SK-N-SH (cell line): ENCODE measurements around the gene FMNL2. TPM values are rescaled to one million over a fixed set of nuclear protein-coding genes. Genes with fewer than 3 reads are reported as not detected.
A peak's percentile ranks its signal among the peaks of the same experiment; 100 is the strongest.

Source experiments
- CTCF ChIA-PET: fragments of 300-600, 350-600 bp; formaldehyde crosslinking; extraction: SDS; loops from one replicate; lab custom pipeline; 2021; lab: Yijun Ruan, JAX
- POLR2A ChIA-PET: fragments of 350-600 bp; sonication (Branson Sonifier 250); formaldehyde crosslinking; extraction: SDS; loops from one replicate; lab custom pipeline; 2020; ENCODE audit warnings: antibody characterized with exemption, inconsistent platforms; lab: Yijun Ruan, JAX
- DNase-seq: peaks from one replicate; pipeline ENCODE4 v3.0.0; 2012
- H2AFZ ChIP-seq: fragments of 200-600 bp; sonication (generic); 2 replicates; pipeline ENCODE4 v1.8.1; 2016; ENCODE audit warnings: antibody characterized with exemption, mild to moderate bottlenecking, low read depth
- H3F3A ChIP-seq: fragments of 200-600 bp; sonication (generic); replicated peaks from 2 replicates; pipeline ENCODE3; 2016; ENCODE audit warnings: antibody characterized with exemption, mild to moderate bottlenecking; ENCODE audit not compliant: insufficient read depth
- H3K27ac ChIP-seq, 2 experiments: fragments of 200-500 bp in 1 of 2; fragments of 200-600 bp in 1 of 2; sonication (Bioruptor generic) in 1 of 2; sonication (generic), shearing (Covaris generic) in 1 of 2; 2 replicates each; pipeline versions ENCODE4 v1.5.1 to v1.6.1; 2014 to 2016; ENCODE audit warnings: low read depth in 2 of 2, inconsistent platforms in 1 of 2, low read length in 1 of 2, mild to moderate bottlenecking in 1 of 2, mixed read lengths in 1 of 2
- H3K27me3 ChIP-seq: fragments of 200-600 bp; sonication (generic), shearing (Covaris generic); 2 replicates; pipeline ENCODE4 v1.6.1; 2016; ENCODE audit warnings: mixed run types; ENCODE audit not compliant: insufficient read depth
- H3K36me3 ChIP-seq, 2 experiments: fragments of 200-500 bp in 1 of 2; fragments of 200-600 bp in 1 of 2; sonication (Bioruptor generic) in 1 of 2; sonication (generic) in 1 of 2; replicated peaks in 1 of 2; 2 replicates each; pipeline versions ENCODE3 to v1.5.1; 2014 to 2016; ENCODE audit warnings: low read length in 1 of 2, mild to moderate bottlenecking in 1 of 2; ENCODE audit not compliant: insufficient read depth in 2 of 2, control insufficient read depth in 1 of 2
- H3K4me1 ChIP-seq, 2 experiments: fragments of 200-500 bp in 1 of 2; fragments of 200-600 bp in 1 of 2; sonication (Bioruptor generic) in 1 of 2; sonication (generic), shearing (Covaris generic) in 1 of 2; 2 replicates each; pipeline versions ENCODE4 v1.5.1 to v1.6.1; 2014 to 2016; ENCODE audit warnings: low read depth in 1 of 2, low read length in 1 of 2, mixed run types in 1 of 2; ENCODE audit not compliant: insufficient read depth in 2 of 2, control insufficient read depth in 1 of 2
- H3K4me2 ChIP-seq: fragments of 200-600 bp; sonication (generic), shearing (Covaris generic); 2 replicates; pipeline ENCODE4 v1.6.1; 2017; ENCODE audit warnings: mixed run types
- H3K4me3 ChIP-seq, 2 experiments: fragments of 200-500 bp in 1 of 2; fragments of 200-600 bp in 1 of 2; sonication (Bioruptor generic) in 1 of 2; sonication (generic), shearing (Covaris generic) in 1 of 2; 2 replicates each; pipeline versions ENCODE4 v1.5.1 to v1.8.1; 2014 to 2016; ENCODE audit warnings: low read depth in 2 of 2, inconsistent platforms in 1 of 2, low read length in 1 of 2, mild to moderate bottlenecking in 1 of 2, mixed read lengths in 1 of 2, moderate library complexity in 1 of 2
- H3K79me2 ChIP-seq: fragments of 200-600 bp; sonication (generic); 2 replicates; pipeline ENCODE4 v1.8.1; 2017; ENCODE audit warnings: mild to moderate bottlenecking; ENCODE audit not compliant: insufficient read depth
- H3K9ac ChIP-seq: fragments of 200-600 bp; sonication (generic); 2 replicates; pipeline ENCODE4 v1.6.1; 2017; ENCODE audit warnings: mixed run types
- H3K9me2 ChIP-seq: fragments of 200-600 bp; sonication (generic); 2 replicates; pipeline ENCODE4 v1.6.1; 2017; ENCODE audit warnings: mixed run types
- H3K9me3 ChIP-seq: fragments of 200-600 bp; sonication (generic); 2 replicates; pipeline ENCODE4 v1.6.1; 2017; ENCODE audit warnings: mixed run types, mild to moderate bottlenecking, moderate library complexity
- H4K20me1 ChIP-seq: fragments of 200-600 bp; sonication (generic); 2 replicates; pipeline ENCODE4 v1.6.1; 2017; ENCODE audit warnings: mild to moderate bottlenecking, mixed run types; ENCODE audit not compliant: insufficient read depth
- EZH2phosphoT487 ChIP-seq: fragments of 200-600 bp; sonication (generic); IDR thresholded peaks from 2 replicates; pipeline ENCODE4 v1.6.1; 2017; ENCODE audit warnings: low read depth, mixed run types, mild to moderate bottlenecking, antibody characterized with exemption, moderate library complexity, borderline replicate concordance
- FOSL2 ChIP-seq: IDR thresholded peaks from 2 replicates; pipeline ENCODE4 v1.4.0; 2012; ENCODE audit warnings: low read depth, mild to moderate bottlenecking, moderate library complexity, borderline replicate concordance
- FOXM1 ChIP-seq: IDR thresholded peaks from 2 replicates; pipeline ENCODE4 v1.4.0; 2012; ENCODE audit warnings: low read depth, mild to moderate bottlenecking
- GABPA ChIP-seq: IDR thresholded peaks from 2 replicates; pipeline ENCODE4 v1.4.0; 2012; ENCODE audit warnings: low read depth, mild to moderate bottlenecking
- GATA2 ChIP-seq: sonication (generic); formaldehyde crosslinking; IDR thresholded peaks from 2 replicates; pipeline ENCODE4 v1.5.0; 2020; ENCODE audit warnings: mild to moderate bottlenecking, missing genetic modification reagents
- JUND ChIP-seq: IDR thresholded peaks from 2 replicates; pipeline ENCODE4 v1.4.0; 2012
- NRF1 ChIP-seq: IDR thresholded peaks from 2 replicates; pipeline ENCODE4 v1.6.1; 2012; ENCODE audit warnings: low read depth, mild to moderate bottlenecking, low read length
- PBX3 ChIP-seq: IDR thresholded peaks from 2 replicates; pipeline ENCODE4; 2012
- POLR2AphosphoS5 ChIP-seq: IDR thresholded peaks from 2 replicates; pipeline ENCODE4 v1.6.1; 2012; ENCODE audit warnings: low read depth, low read length
- RCOR1 ChIP-seq: fragments of 150-350 bp; IDR thresholded peaks from 2 replicates; pipeline ENCODE4 v1.6.1; 2017; ENCODE audit warnings: antibody characterized with exemption, low read length
- RFX5 ChIP-seq: IDR thresholded peaks from 2 replicates; pipeline ENCODE4 v1.6.1; 2012; ENCODE audit warnings: mild to moderate bottlenecking, improper control_type of control experiment, low read length
- TCF12 ChIP-seq: IDR thresholded peaks from 2 replicates; pipeline ENCODE4 v1.4.0; 2012
- WGBS: methylation state at CpG from one replicate; pipeline ENCODE4 v1.1.6; 2017; ENCODE audit warnings: low lambda C conversion rate; 5-methylcytosine and 5-hydroxymethylcytosine counted together
- polyA plus RNA-seq, 3 experiments: library from polyadenylated mRNA; depleted of rRNA; stranded (reverse); fragments of >200 nt; gene quantifications; 2 replicates each; pipeline ENCODE4 v1.2.3, GENCODE V29; 2012
- TF ChIP-seq, protein P1 (sequence below): fragments of 200-600 bp; sonication (generic); IDR thresholded peaks from 2 replicates; pipeline ENCODE4 v1.6.1; 2017; ENCODE audit warnings: antibody characterized with exemption, mild to moderate bottlenecking, moderate library complexity

FMNL2 gene
- polyA plus RNA-seq, 1 of the 3 experiments (the other 2 are of a cell fraction): 14.5 TPM

- no peak overlapping the region for H3K9ac ChIP-seq
- no peak for DNase-seq
- POLR2A ChIA-PET: no interaction called here
Observed at GRCh38 chr2:152411154-152411553, 76.2 kb downstream of the FMNL2 start.

GRCh38 chr2:152413228-152414030, 78.5 kb downstream of the FMNL2 start:
- TF ChIP-seq PBX3 (peak; percentile 20; the same call in 1 of the 2 replicates), GATA2 (CRISPR knock-in tag) (no peak)
- no peak overlapping the region for H3K4me2 ChIP-seq
- POLR2A ChIA-PET: no interaction called here
- H2AFZ ChIP-seq: no peak overlapping the region
- H3K27ac ChIP-seq: no peak overlapping the region
- H3K9me2 ChIP-seq: no peaks in the 10 kb centered on the region
- peaks cover 30% of the 10 kb centered on the region; the same call in 1 of the 2 replicates for H3K79me2 ChIP-seq
- CTCF ChIA-PET: no interaction called here
- peaks cover 10 to 32% of the 10 kb centered on the region in 2 experiments; a peak in 3 of 4 replicates for H3K4me1 ChIP-seq
- WGBS: 95% methylated on average over 3 of the region's 3 CpGs
- H4K20me1 ChIP-seq: no peaks in the 10 kb centered on the region
- H3F3A ChIP-seq: no peaks in the 10 kb centered on the region
- no peak overlapping the region for H3K4me3 ChIP-seq
- no peak overlapping the region for H3K9ac ChIP-seq
- H3K27me3 ChIP-seq: no peaks in the 10 kb centered on the region
- no peak for DNase-seq
- H3K9me3 ChIP-seq: no peaks in the 10 kb centered on the region
- H3K36me3 ChIP-seq: no peaks in the 10 kb centered on the region

More at GRCh38 chr2:152411154-152411553, 76.2 kb downstream of the FMNL2 start:
- H3K36me3 ChIP-seq: no peaks in the 10 kb centered on the region
- no peaks in the 10 kb centered on the region for H4K20me1 ChIP-seq
- no peak overlapping the region for H3K4me2 ChIP-seq
- H3K27me3 ChIP-seq: no peaks in the 10 kb centered on the region
- TF ChIP-seq NRF1: no peak
- H3K79me2 ChIP-seq: peaks cover 48% of the 10 kb centered on the region; the same call in 1 of the 2 replicates
- CTCF ChIA-PET: interaction anchor here (1.0 kb wide), 1 partner anchor 143 kb away, joined by 3 read pairs; no protein-coding TSS in a partner anchor
- H3F3A ChIP-seq: peaks cover 4% of the 10 kb centered on the region
- H3K4me1 ChIP-seq: peaks cover 19 to 39% of the 10 kb centered on the region in 2 experiments; a peak in 3 of 4 replicates
- no peaks in the 10 kb centered on the region for H3K9me2 ChIP-seq
- H2AFZ ChIP-seq: no peak overlapping the region
- no peak overlapping the region for H3K4me3 ChIP-seq
- no peaks in the 10 kb centered on the region for H3K9me3 ChIP-seq
- H3K27ac ChIP-seq: no peak overlapping the region

DNA sequence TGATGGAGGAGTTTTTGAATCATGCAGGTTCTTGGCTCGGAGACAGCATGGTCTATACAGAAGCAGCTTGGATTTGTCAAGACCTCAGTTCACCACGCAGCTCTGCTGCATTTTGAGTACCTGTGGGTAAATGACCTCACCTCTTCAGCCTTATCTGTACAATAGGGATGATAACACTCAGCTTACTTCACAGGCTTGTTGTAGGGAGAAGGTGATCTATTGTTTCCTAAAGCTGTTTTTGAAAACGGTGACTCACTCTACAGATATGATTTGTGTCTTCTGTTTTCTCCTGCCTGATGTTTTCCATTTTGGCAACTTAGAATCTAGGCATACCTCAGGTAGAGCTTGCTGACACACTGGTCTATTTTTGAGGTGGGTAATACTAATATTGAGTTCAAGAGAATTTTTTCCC, 80.3 kb downstream of the FMNL2 start:
- Histone ChIP-seq H3K9ac (no peak overlapping the region), H3F3A (no peaks in the 10 kb centered on the region), H3K79me2 (peaks cover 38% of the 10 kb centered on the region; the same call in 1 of the 2 replicates), H2AFZ (no peak overlapping the region), H3K9me2 (no peaks in the 10 kb centered on the region), H3K27me3 (no peaks in the 10 kb centered on the region), H3K4me2 (no peak overlapping the region), H3K4me1 (peaks cover 16 to 47% of the 10 kb centered on the region in 2 experiments), H3K4me3 (no peak overlapping the region), H4K20me1 (no peaks in the 10 kb centered on the region), H3K27ac (no peak overlapping the region), H3K36me3 (no peaks in the 10 kb centered on the region), H3K9me3 (no peaks in the 10 kb centered on the region)
- ChIA-PET CTCF (interaction anchor here (0.7 to 1.3 kb wide), 3 partner anchors 10 to 109 kb away, joined by 3 read pairs; no protein-coding TSS in a partner anchor), POLR2A (no interaction called here)
- TF ChIP-seq GATA2 (CRISPR knock-in tag) (no peak), RCOR1 (no peak), EZH2phosphoT487 (no peak), FOSL2 (peak; percentile 39; the same call in 1 of the 2 replicates), TCF12 (peak; percentile 53; the same call in 1 of the 2 replicates), NRF1 (no peak), PBX3 (peak; percentile 48; the same call in 1 of the 2 replicates), JUND (peak; percentile 38; the same call in 1 of the 2 replicates), GABPA (no peak), POLR2AphosphoS5 (no peak), RFX5 (no peak), FOXM1 (no peak)
- TF ChIP-seq, protein P1, sequence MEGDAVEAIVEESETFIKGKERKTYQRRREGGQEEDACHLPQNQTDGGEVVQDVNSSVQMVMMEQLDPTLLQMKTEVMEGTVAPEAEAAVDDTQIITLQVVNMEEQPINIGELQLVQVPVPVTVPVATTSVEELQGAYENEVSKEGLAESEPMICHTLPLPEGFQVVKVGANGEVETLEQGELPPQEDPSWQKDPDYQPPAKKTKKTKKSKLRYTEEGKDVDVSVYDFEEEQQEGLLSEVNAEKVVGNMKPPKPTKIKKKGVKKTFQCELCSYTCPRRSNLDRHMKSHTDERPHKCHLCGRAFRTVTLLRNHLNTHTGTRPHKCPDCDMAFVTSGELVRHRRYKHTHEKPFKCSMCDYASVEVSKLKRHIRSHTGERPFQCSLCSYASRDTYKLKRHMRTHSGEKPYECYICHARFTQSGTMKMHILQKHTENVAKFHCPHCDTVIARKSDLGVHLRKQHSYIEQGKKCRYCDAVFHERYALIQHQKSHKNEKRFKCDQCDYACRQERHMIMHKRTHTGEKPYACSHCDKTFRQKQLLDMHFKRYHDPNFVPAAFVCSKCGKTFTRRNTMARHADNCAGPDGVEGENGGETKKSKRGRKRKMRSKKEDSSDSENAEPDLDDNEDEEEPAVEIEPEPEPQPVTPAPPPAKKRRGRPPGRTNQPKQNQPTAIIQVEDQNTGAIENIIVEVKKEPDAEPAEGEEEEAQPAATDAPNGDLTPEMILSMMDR: no peak
- DNase-seq: no peak
- 68% methylated on average over 3 of the region's 3 CpGs for WGBS
